Right cardiac atrium (tissue), 5 donors: ENCODE results near the gene CASZ1. TPM values are rescaled to one million over a fixed set of nuclear protein-coding genes. Genes with fewer than 3 reads are reported as not detected.

Experiments used
- ATAC-seq, 2 donors: fragments of 200-7000 bp; cut with Tn5 transposase; one replicate each; pipeline versions ENCODE4 v1.8.0 to v1.9.1; 2020; ENCODE audit warnings: moderate library complexity in 2 of 2, mild to moderate bottlenecking in 1 of 2
- DNase-seq, 3 donors: peaks; one replicate each; pipeline ENCODE4 v3.0.0-alpha.2; 2020
- H3K27ac ChIP-seq: one replicate; pipeline ENCODE4 v1.5.1; 2013; ENCODE audit warnings: mild to moderate bottlenecking, low read length, control low read depth, moderate library complexity
- H3K27me3 ChIP-seq: one replicate; pipeline ENCODE4 v1.6.1; 2013; ENCODE audit not compliant: control insufficient read depth, insufficient read depth
- H3K4me1 ChIP-seq: one replicate; pipeline ENCODE4 v1.6.1; 2013; ENCODE audit warnings: low read length; ENCODE audit not compliant: control insufficient read depth, insufficient read depth
- H3K4me3 ChIP-seq: one replicate; pipeline ENCODE4 v1.5.1; 2013; ENCODE audit warnings: low read length, control low read depth
- H3K9me3 ChIP-seq: one replicate; pipeline ENCODE4 v1.6.1; 2013; ENCODE audit warnings: low read length; ENCODE audit not compliant: control insufficient read depth
- WGBS: extraction: QIAGEN DNeasy Blood & Tissue Kit; methylation state at CpG from one replicate; pipeline ENCODE4 v1.1.7; 2013; 5-methylcytosine and 5-hydroxymethylcytosine counted together
- intact Hi-C, 4 donors: fragments of 100-400 bp; cut with DNase I; formaldehyde crosslinking; loops; one replicate each; pipeline versions ENCODE4 v1.11.0 to v1.14.0; 2022 to 2023
- polyA plus RNA-seq: library from polyadenylated mRNA; stranded (reverse); fragments of 200-250 nt; gene quantifications from one replicate; pipeline ENCODE4 v1.2.3, GENCODE V29; 2013
- total RNA-seq, 4 donors: library from RNA; stranded (reverse); fragmentation: NEBNext Ultra II Directional; extraction: Animal tissue kit (Norgen Biotek cat#: 25700); gene quantifications; one replicate each; pipeline ENCODE4 v1.2.1, GENCODE V29; 2021
- donor health status: healthy with polysubstance abuse.
- donor health status: DM: no; HTN: yes; CAD: no.
- donor health status: DM: no; HTN: no; CAD: no.
- donor health status: DM: no; HTN: yes; CAD: no; lungs with severe emphysema.
- donor health status: DM: yes; HTN: yes; CAD: no.

Gene CASZ1
- total and polyA plus RNA-seq, 5 donors: 24.2 to 98.9 (median 54.5) TPM

GRCh38 chr1:10597492-10598388 is 198.7 kb downstream of the CASZ1 start:
- no peak overlapping the region for H3K4me3 ChIP-seq
- no peak overlapping the region for H3K27ac ChIP-seq
- intact Hi-C loops: no loop called here
- no peaks in the 10 kb centered on the region for H3K27me3 ChIP-seq
- no peaks in the 10 kb centered on the region for H3K9me3 ChIP-seq
- ATAC-seq (peak; percentile 47 to 53), DNase-seq (no peak)
- peaks cover 11% of the 10 kb centered on the region for H3K4me1 ChIP-seq
- WGBS: 85% methylated on average over 13 of the region's 13 CpGs

GRCh38 chr1:10596780-10597179 is 199.7 kb downstream of the CASZ1 start:
- DNase-seq: no peak
- Histone ChIP-seq H3K9me3 (no peaks in the 10 kb centered on the region), H3K27ac (no peak overlapping the region), H3K27me3 (no peaks in the 10 kb centered on the region), H3K4me3 (no peak overlapping the region), H3K4me1 (peaks cover 11% of the 10 kb centered on the region)
- peak; percentile 30 to 73 for ATAC-seq
- 55% methylated on average over 6 of the region's 6 CpGs for WGBS
- intact Hi-C loops: no loop called here

DNA sequence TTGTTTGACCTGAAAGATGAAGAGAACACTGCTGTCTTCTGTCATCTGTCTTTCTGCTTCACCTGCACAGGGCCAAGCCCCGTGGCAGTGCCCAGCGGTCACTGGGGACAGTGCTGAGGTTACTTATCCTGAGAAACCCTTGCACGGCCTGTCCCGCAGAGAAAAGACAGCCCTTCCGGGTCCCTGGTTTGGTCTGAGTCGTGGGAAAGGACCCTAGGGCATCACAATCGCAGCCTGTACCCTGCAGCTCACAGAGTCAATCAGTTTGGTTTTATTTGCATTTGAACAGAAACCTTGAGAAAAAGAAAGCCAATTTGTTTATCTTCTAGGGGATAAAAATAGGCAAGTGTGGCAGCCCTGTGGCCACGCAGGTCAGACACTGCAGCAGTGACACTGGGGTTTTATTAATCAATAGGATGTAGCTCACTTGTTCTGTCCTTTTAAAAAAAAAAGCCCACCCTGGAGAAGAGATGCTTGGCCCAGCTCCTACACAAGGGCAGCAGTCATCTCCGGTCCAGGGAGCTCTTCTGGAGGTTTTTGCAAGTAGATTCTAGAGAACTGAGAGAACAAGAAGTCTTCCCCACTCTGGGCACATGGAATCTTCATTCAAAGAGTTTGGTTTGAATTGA is 201.7 kb downstream of the CASZ1 start:
- ATAC-seq: no peak

GRCh38 chr1:10593750-10594149 is 202.7 kb downstream of the CASZ1 start:
- H3K4me3 ChIP-seq: no peak overlapping the region
- DNase-seq (no peak), ATAC-seq (no peak)
- H3K27me3 ChIP-seq: no peaks in the 10 kb centered on the region
- no peak overlapping the region for H3K27ac ChIP-seq
- H3K9me3 ChIP-seq: no peaks in the 10 kb centered on the region
- intact Hi-C loops: no loop called here
- H3K4me1 ChIP-seq: peaks cover 11% of the 10 kb centered on the region
- WGBS: 95% methylated on average over 11 of the region's 11 CpGs

More for the DNA sequence above, 201.7 kb downstream of the CASZ1 start:
- WGBS: 73% methylated on average over 9 of the region's 9 CpGs
- intact Hi-C loops: no loop called here
- no peaks in the 10 kb centered on the region for H3K9me3 ChIP-seq
- H3K4me3 ChIP-seq: no peak overlapping the region
- H3K4me1 ChIP-seq: peaks cover 11% of the 10 kb centered on the region
- no peak overlapping the region for H3K27ac ChIP-seq
- no peak for DNase-seq
- H3K27me3 ChIP-seq: no peaks in the 10 kb centered on the region

DNA sequence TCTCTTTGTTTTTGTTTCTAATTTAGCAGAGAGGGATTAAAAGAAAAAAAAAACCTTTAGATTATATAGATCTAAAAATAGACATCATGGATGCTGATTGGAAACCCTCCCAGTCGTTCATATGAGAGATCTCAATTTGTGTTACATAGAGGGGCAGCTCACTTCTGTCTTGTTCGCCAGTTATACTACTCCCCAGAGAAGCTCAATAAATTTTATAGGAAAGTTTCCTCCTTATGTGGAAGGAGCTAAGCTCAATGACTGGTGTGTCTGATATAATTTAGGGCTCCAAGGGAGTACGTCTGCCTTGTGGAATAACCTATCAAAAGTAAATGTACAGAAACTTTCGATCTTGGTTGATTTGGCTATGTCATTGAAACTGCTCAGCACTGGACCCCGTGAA is 204.1 kb downstream of the CASZ1 start:
- no peak overlapping the region for H3K4me3 ChIP-seq
- no peak for DNase-seq
- H3K27ac ChIP-seq: no peak overlapping the region
- WGBS: 63% methylated on average over 5 of the region's 5 CpGs
- intact Hi-C loops: no loop called here
- H3K4me1 ChIP-seq: peaks cover 5% of the 10 kb centered on the region
- no peaks in the 10 kb centered on the region for H3K27me3 ChIP-seq
- no peaks in the 10 kb centered on the region for H3K9me3 ChIP-seq
- no peak for ATAC-seq

DNA sequence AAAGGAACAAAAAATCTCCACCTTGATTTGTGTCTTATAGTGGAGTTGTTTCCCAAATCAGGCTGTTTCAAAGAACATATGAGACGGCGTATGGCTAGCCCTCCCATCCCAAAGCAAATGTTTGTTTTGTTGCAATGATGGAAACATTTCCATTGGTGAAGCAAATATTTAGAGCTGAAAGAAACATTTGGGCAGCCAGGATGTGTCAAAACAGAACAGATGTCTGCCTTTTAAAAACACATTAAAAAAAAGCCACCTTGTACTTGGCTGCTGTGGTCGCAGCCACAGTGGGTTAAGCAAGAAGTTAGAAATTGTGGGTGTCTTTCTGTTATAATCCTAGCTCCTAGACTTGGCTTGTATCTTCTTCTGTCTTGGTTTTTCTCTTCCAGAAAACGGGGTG is 205.4 kb downstream of the CASZ1 start:
- Histone ChIP-seq H3K27me3 (no peaks in the 10 kb centered on the region), H3K4me3 (no peak overlapping the region), H3K9me3 (no peaks in the 10 kb centered on the region), H3K27ac (no peak overlapping the region), H3K4me1 (peaks cover 2% of the 10 kb centered on the region)
- intact Hi-C loops: no loop called here
- 66% methylated on average over 4 of the region's 4 CpGs for WGBS
- ATAC-seq: no peak
- no peak for DNase-seq

DNA sequence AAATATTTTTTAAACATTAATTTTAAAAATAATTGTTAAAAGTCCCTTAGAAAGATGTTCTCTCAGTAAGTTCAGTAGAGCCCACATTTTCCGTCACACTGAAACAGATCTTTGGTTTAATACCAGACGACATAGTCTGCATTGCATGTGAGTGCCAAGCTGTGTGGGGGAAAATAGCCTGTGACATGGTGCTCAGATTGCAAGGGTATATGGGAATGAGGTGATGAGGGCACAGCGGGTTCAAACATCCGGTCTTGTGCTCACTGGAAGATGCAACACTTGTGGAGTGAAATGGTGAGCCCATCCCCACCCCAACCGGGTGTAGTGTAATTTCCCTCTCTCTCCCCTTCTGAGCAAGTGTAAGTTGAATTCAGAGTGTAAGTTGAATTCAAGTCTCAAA is 207.4 kb downstream of the CASZ1 start:
- Histone ChIP-seq H3K4me3 (no peak overlapping the region), H3K4me1 (no peaks in the 10 kb centered on the region), H3K27me3 (no peaks in the 10 kb centered on the region), H3K9me3 (no peaks in the 10 kb centered on the region), H3K27ac (no peak overlapping the region)
- intact Hi-C loops: no loop called here
- DNase-seq (no peak), ATAC-seq (no peak)
- 97% methylated on average over 5 of the region's 5 CpGs for WGBS

DNA sequence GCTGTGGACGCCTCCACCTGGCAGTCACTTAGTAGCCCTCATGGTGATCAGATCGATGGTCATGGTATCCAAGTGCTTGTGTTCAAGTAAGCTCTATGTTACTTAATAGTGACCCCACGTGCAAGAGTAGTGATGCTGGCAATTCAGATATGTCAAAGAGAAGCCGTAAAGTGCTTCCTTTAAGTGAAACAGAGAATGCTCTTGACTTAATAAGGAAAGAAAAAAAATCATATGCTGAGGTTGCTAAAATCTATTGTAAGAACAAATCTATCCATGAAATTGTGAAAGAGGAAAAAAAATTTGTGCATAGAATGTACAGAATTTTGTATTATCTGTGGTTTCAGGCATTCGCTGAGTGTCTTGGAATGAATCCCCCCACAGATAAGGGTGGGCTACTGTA is 207.8 kb downstream of the CASZ1 start:
- Histone ChIP-seq H3K27ac (no peak overlapping the region), H3K27me3 (no peaks in the 10 kb centered on the region), H3K9me3 (no peaks in the 10 kb centered on the region), H3K4me1 (no peaks in the 10 kb centered on the region), H3K4me3 (no peak overlapping the region)
- 94% methylated on average over 5 of the region's 5 CpGs for WGBS
- ATAC-seq (no peak), DNase-seq (no peak)
- intact Hi-C loops: no loop called here

Other genes starting within 250 kb of the CASZ1 start
- gene TARDBP, start 216.0 kb upstream of the CASZ1 start, total RNA-seq: 100 to 1,000 TPM in 2 of 4 donors, 10 to 100 TPM in 2; 78.7 to 137 (median 109) TPM
- gene TARDBP, start 216.0 kb upstream of the CASZ1 start, polyA plus RNA-seq: 113 TPM